H1 (cell line): ENCODE results near the gene SLC25A21. TPM values are rescaled to one million over a fixed set of nuclear protein-coding genes. Genes with fewer than 3 reads are reported as not detected.

Experiments
- CTCF ChIA-PET: fragments of 300-600 bp; sonication (Branson Sonifier 250); formaldehyde crosslinking; loops from one replicate; lab custom pipeline; 2021; ENCODE audit not compliant: partially characterized antibody; lab: Charles Lee
- POLR2A ChIA-PET: fragments of 300-600 bp; sonication (Branson Sonifier 250); formaldehyde crosslinking; loops from one replicate; lab custom pipeline; 2021; ENCODE audit warnings: inconsistent platforms; ENCODE audit not compliant: partially characterized antibody; lab: Charles Lee
- DNase-seq, 2 experiments: peaks; one replicate each; pipeline versions ENCODE4 v3.0.0 to v3.0.0-alpha.2; 2010 to 2022; ENCODE audit warnings: low spot score in 2 of 2, low read depth in 1 of 2, mixed read lengths in 1 of 2
- FAIRE-seq: peaks from 2 replicates; lab custom pipeline; 2011; peaks lifted over from hg19 to GRCh38; lab: Jason Lieb, UNC
- H2AFZ ChIP-seq: 2 replicates; pipeline ENCODE4 v1.8.1; 2012; ENCODE audit warnings: low read length, inconsistent platforms
- H2AK5ac ChIP-seq: 2 replicates; pipeline ENCODE4 v1.6.1; 2013; ENCODE audit warnings: low read depth, low read length
- H2BK120ac ChIP-seq: replicated peaks from 2 replicates; pipeline ENCODE3; 2013; ENCODE audit warnings: low read depth, low read length, inconsistent platforms
- H2BK12ac ChIP-seq: 2 replicates; pipeline ENCODE4 v1.6.1; 2013; ENCODE audit warnings: low read depth, low read length
- H2BK15ac ChIP-seq: 2 replicates; pipeline ENCODE4 v1.6.1; 2013; ENCODE audit warnings: low read length
- H2BK20ac ChIP-seq: 2 replicates; pipeline ENCODE4 v1.6.1; 2013; ENCODE audit warnings: low read length
- H2BK5ac ChIP-seq: 2 replicates; pipeline ENCODE4 v1.6.1; 2013; ENCODE audit warnings: low read depth, low read length
- H3K14ac ChIP-seq: 2 replicates; pipeline ENCODE4 v1.6.1; 2013; ENCODE audit warnings: inconsistent platforms; ENCODE audit not compliant: insufficient read length
- H3K18ac ChIP-seq: 2 replicates; pipeline ENCODE4 v1.6.1; 2013; ENCODE audit warnings: low read length; ENCODE audit errors: extremely low read depth
- H3K23ac ChIP-seq: 2 replicates; pipeline ENCODE4 v1.6.1; 2013; ENCODE audit warnings: inconsistent platforms; ENCODE audit not compliant: insufficient read length
- H3K23me2 ChIP-seq: 2 replicates; pipeline ENCODE4 v1.6.1; 2013; ENCODE audit warnings: low read depth, low read length
- H3K27ac ChIP-seq: 2 replicates; pipeline ENCODE4 v1.6.1; 2011; ENCODE audit warnings: low read depth, low read length, inconsistent platforms
- H3K27me3 ChIP-seq, 4 experiments: replicated peaks in 1 of 4; 1 replicate in 1 of 4; 2 replicates in 3 of 4; pipeline versions ENCODE4 v1.6.1 to v1.8.1; 2011 to 2013; ENCODE audit warnings: low read length in 3 of 4, mild to moderate bottlenecking in 3 of 4, inconsistent platforms in 2 of 4, mixed read lengths in 2 of 4, moderate library complexity in 1 of 4; ENCODE audit not compliant: control insufficient read depth in 3 of 4, insufficient read depth in 3 of 4; ENCODE audit errors: extremely low read depth in 1 of 4
- H3K36me3 ChIP-seq, 4 experiments: 2 replicates each; pipeline versions ENCODE4 v1.6.1 to v1.8.1; 2011 to 2013; ENCODE audit warnings: mild to moderate bottlenecking in 4 of 4, low read length in 3 of 4, moderate library complexity in 2 of 4, control low read depth in 1 of 4, inconsistent platforms in 1 of 4; ENCODE audit not compliant: insufficient read depth in 4 of 4, control insufficient read depth in 2 of 4
- H3K4ac ChIP-seq: replicated peaks from 2 replicates; pipeline ENCODE3; 2013; ENCODE audit warnings: low read length, low read depth, mixed read lengths, inconsistent platforms; ENCODE audit not compliant: insufficient read length
- H3K4me1 ChIP-seq, 4 experiments: replicated peaks in 1 of 4; 1 replicate in 1 of 4; 2 replicates in 3 of 4; pipeline versions ENCODE4 v1.6.1 to v1.8.1; 2011 to 2013; ENCODE audit warnings: low read length in 3 of 4, inconsistent platforms in 2 of 4, mixed read lengths in 1 of 4; ENCODE audit not compliant: insufficient read depth in 4 of 4, control insufficient read depth in 3 of 4
- H3K4me2 ChIP-seq, 2 experiments: 2 replicates each; pipeline versions ENCODE4 v1.6.1 to v1.8.1; 2011 to 2013; ENCODE audit warnings: low read depth in 2 of 2, low read length in 2 of 2, control low read depth in 1 of 2, inconsistent platforms in 1 of 2, mild to moderate bottlenecking in 1 of 2; ENCODE audit not compliant: insufficient read depth in 1 of 2
- H3K4me3 ChIP-seq, 4 experiments: fragments of 200-600, 300-600 bp in 1 of 4; sonication (generic), shearing (Covaris generic), sonication (Bioruptor Twin) in 1 of 4; 2 replicates each; pipeline versions ENCODE4 v1.5.1 to v1.8.1; 2011 to 2016; ENCODE audit warnings: low read length in 4 of 4, low read depth in 3 of 4, control low read depth in 2 of 4, inconsistent platforms in 2 of 4, mild to moderate bottlenecking in 2 of 4, mixed read lengths in 1 of 4, moderate library complexity in 1 of 4; ENCODE audit not compliant: insufficient read depth in 2 of 4; ENCODE audit errors: extremely low read depth in 1 of 4
- H3K56ac ChIP-seq: replicated peaks from 2 replicates; pipeline ENCODE3; 2013; ENCODE audit warnings: low read depth, mild to moderate bottlenecking, mixed read lengths, low read length, inconsistent platforms; ENCODE audit not compliant: insufficient read length
- H3K79me1 ChIP-seq: 2 replicates; pipeline ENCODE4 v1.6.1; 2013; ENCODE audit warnings: low read depth, low read length, control low read depth
- H3K79me2 ChIP-seq, 2 experiments: 2 replicates each; pipeline versions ENCODE4 v1.6.1 to v1.8.1; 2012 to 2013; ENCODE audit warnings: low read length in 2 of 2, mild to moderate bottlenecking in 2 of 2, inconsistent platforms in 1 of 2; ENCODE audit not compliant: insufficient read depth in 2 of 2, control insufficient read depth in 1 of 2
- H3K9ac ChIP-seq, 4 experiments: replicated peaks in 1 of 4; 1 replicate in 1 of 4; 2 replicates in 3 of 4; pipeline versions ENCODE4 v1.6.1 to v1.8.1; 2011 to 2013; ENCODE audit warnings: low read depth in 3 of 4, low read length in 3 of 4, control low read depth in 2 of 4, mild to moderate bottlenecking in 2 of 4, moderate library complexity in 2 of 4, inconsistent platforms in 1 of 4; ENCODE audit errors: extremely low read depth in 1 of 4
- H3K9me3 ChIP-seq, 2 experiments: 2 replicates each; pipeline versions ENCODE4 v1.6.1 to v1.8.1; 2012 to 2013; ENCODE audit warnings: mild to moderate bottlenecking in 2 of 2, moderate library complexity in 2 of 2, control low read depth in 1 of 2, inconsistent platforms in 1 of 2, low read depth in 1 of 2, low read length in 1 of 2, mixed read lengths in 1 of 2; ENCODE audit not compliant: insufficient read depth in 2 of 2
- H4K20me1 ChIP-seq, 2 experiments: replicated peaks in 1 of 2; 2 replicates each; pipeline versions ENCODE3 to v1.8.1; 2011 to 2013; ENCODE audit warnings: inconsistent platforms in 2 of 2, low read length in 2 of 2, mild to moderate bottlenecking in 1 of 2; ENCODE audit not compliant: insufficient read depth in 2 of 2, control insufficient read depth in 1 of 2
- H4K5ac ChIP-seq: 2 replicates; pipeline ENCODE4 v1.6.1; 2013; ENCODE audit warnings: low read length, low read depth, mixed read lengths, inconsistent platforms; ENCODE audit not compliant: insufficient read length
- H4K8ac ChIP-seq: 2 replicates; pipeline ENCODE4 v1.8.0; 2013; ENCODE audit warnings: mild to moderate bottlenecking, moderate library complexity, low read length, inconsistent platforms; ENCODE audit not compliant: insufficient read depth; ENCODE audit errors: extremely low read depth
- H4K91ac ChIP-seq: replicated peaks from 2 replicates; pipeline ENCODE3; 2013; ENCODE audit warnings: low read length, mixed read lengths, inconsistent platforms; ENCODE audit not compliant: insufficient read length
- CBX8 ChIP-seq: fragments of 300-800, 300-1000 bp; sonication (generic); IDR thresholded peaks from 2 replicates; pipeline ENCODE4 v1.7.1; 2016; ENCODE audit warnings: low read depth, low read length, borderline replicate concordance
- CHD1 ChIP-seq: IDR thresholded peaks from 2 replicates; pipeline ENCODE4 v1.6.1; 2012; ENCODE audit warnings: low read depth, low read length, improper control_type of control experiment
- CTBP2 ChIP-seq: IDR thresholded peaks from 2 replicates; pipeline ENCODE4 v1.7.0; 2011; ENCODE audit warnings: borderline replicate concordance, mild to moderate bottlenecking, moderate library complexity, mixed read lengths, low read length; ENCODE audit not compliant: insufficient read depth, insufficient read length
- JUND ChIP-seq: IDR thresholded peaks from 2 replicates; pipeline ENCODE4 v1.6.1; 2011; ENCODE audit warnings: mild to moderate bottlenecking, improper control_type of control experiment, low read length
- POLR2A ChIP-seq, 2 experiments: IDR thresholded peaks; 1 replicate in 1 of 2; 2 replicates in 1 of 2; pipeline ENCODE4 v1.6.1; 2011; ENCODE audit warnings: low read depth in 2 of 2, low read length in 2 of 2, mild to moderate bottlenecking in 2 of 2; ENCODE audit errors: control extremely low read depth in 1 of 2
- RNF2 ChIP-seq: fragments of 200-900, 300-1000 bp; sonication (generic); IDR thresholded peaks from 2 replicates; pipeline ENCODE4 v1.7.1; 2016; ENCODE audit warnings: borderline replicate concordance, low read depth, mild to moderate bottlenecking, antibody characterized with exemption, low read length; ENCODE audit not compliant: poor library complexity, severe bottlenecking; ENCODE audit errors: missing control alignments
- RXRA ChIP-seq: IDR thresholded peaks from 2 replicates; pipeline ENCODE4 v1.6.1; 2011; ENCODE audit warnings: low read depth, mild to moderate bottlenecking, low read length, moderate library complexity; ENCODE audit not compliant: insufficient read depth
- SP1 ChIP-seq: IDR thresholded peaks from 2 replicates; pipeline ENCODE4 v1.6.1; 2011; ENCODE audit warnings: low read depth, low read length
- YY1 ChIP-seq: IDR thresholded peaks from 2 replicates; pipeline ENCODE4 v1.6.1; 2011; ENCODE audit warnings: low read depth, mild to moderate bottlenecking, low read length
- WGBS, 2 experiments: shearing (Covaris generic) in 1 of 2; methylation state at CpG; one replicate each; pipeline versions ENCODE4 v1.1.6 to v1.1.7; 2013 to 2015; ENCODE audit warnings: low lambda C conversion rate in 2 of 2, mixed read lengths in 2 of 2, inconsistent platforms in 1 of 2, low coverage in 1 of 2, missing lambda C conversion rate in 1 of 2; ENCODE audit not compliant: insufficient replicate concordance in 2 of 2, insufficient coverage in 1 of 2, insufficient read length in 1 of 2; ENCODE audit errors: extremely low coverage in 1 of 2, missing lambda C conversion rate in 1 of 2; 5-methylcytosine and 5-hydroxymethylcytosine counted together
- polyA plus RNA-seq, 7 experiments: library from polyadenylated mRNA; depleted of rRNA in 3 of 7; stranded (reverse) in 5 of 7; unstranded in 2 of 7; fragments of >200 nt in 5 of 7; fragments of 200-250 nt in 2 of 7; gene quantifications; 1 replicate in 5 of 7; 2 replicates in 1 of 7; 4 replicates in 1 of 7; pipeline versions ENCODE4 v1.2.1 to v1.2.3, GENCODE V29; 2011 to 2013; ENCODE audit warnings: missing spikeins in 2 of 7, mixed read lengths in 2 of 7
- total RNA-seq: library from RNA; stranded (reverse); fragmentation: NEBNext Ultra II Directional; extraction: Animal tissue kit (Norgen Biotek cat#: 25700); gene quantifications from 2 replicates; pipeline ENCODE4 v1.2.1, GENCODE V29; 2021
- TF ChIP-seq, protein P1 (sequence below): IDR thresholded peaks from 2 replicates; pipeline ENCODE4 v1.6.1; 2012; ENCODE audit warnings: inconsistent platforms
- TF ChIP-seq, protein P2 (sequence below): IDR thresholded peaks from 2 replicates; pipeline ENCODE4 v1.6.1; 2012; ENCODE audit warnings: low read length, inconsistent platforms

The SLC25A21 gene
- total and polyA plus RNA-seq, 2 of the 8 experiments (the other 6 are each of a cell fraction or from before 2014, with no cell fraction given): 6.9 to 15.7 TPM

DNA sequence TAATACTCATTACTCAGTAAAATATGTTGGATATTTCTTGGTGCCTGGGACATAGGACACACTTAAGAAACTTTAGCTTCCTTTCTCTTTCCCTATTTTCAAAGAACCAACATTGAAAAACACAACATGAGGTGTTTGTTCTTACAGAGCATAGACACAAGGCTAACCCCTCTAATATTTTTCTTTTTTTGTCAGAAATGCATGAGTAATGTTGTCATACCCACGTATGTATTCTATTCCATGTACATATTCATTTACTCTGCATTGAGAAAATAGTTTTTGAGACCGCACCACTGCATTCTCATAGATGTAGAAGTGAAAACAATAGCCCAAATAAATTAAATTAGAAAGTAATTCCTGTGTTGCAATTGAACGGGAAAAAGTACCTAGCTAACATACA lies 497.7 kb downstream of the SLC25A21 start:
- no peak overlapping the region for H3K56ac ChIP-seq
- H3K18ac ChIP-seq: no peak overlapping the region
- no peak overlapping the region for H3K9ac ChIP-seq
- no peaks in the 10 kb centered on the region for H3K79me2 ChIP-seq
- no peaks in the 10 kb centered on the region for H3K79me1 ChIP-seq
- no peak overlapping the region for H4K91ac ChIP-seq
- peaks cover 0 to 2% (median 0%) of the 10 kb centered on the region in 4 experiments; a peak in 3 of 7 replicates for H3K27me3 ChIP-seq
- peaks cover 0 to 7% (median 4%) of the 10 kb centered on the region in 4 experiments; a peak in 6 of 7 replicates for H3K4me1 ChIP-seq
- ChIA-PET CTCF (interaction anchor here (0.6 kb wide), 1 partner anchor 24 kb away, joined by 3 read pairs; no protein-coding TSS in a partner anchor), POLR2A (no interaction called here)
- H2AK5ac ChIP-seq: no peak overlapping the region
- DNase-seq (no peak), FAIRE-seq (no peak)
- H2BK20ac ChIP-seq: no peak overlapping the region
- H3K23me2 ChIP-seq: no peaks in the 10 kb centered on the region
- H3K14ac ChIP-seq: no peak overlapping the region
- no peak overlapping the region for H3K4ac ChIP-seq
- no peaks in the 10 kb centered on the region for H4K20me1 ChIP-seq
- no peak overlapping the region for H4K5ac ChIP-seq
- H3K4me3 ChIP-seq: no peak overlapping the region
- H3K9me3 ChIP-seq: no peaks in the 10 kb centered on the region
- no peak overlapping the region for H2BK5ac ChIP-seq
- H3K23ac ChIP-seq: no peak overlapping the region
- H2BK15ac ChIP-seq: no peak overlapping the region
- H4K8ac ChIP-seq: no peak overlapping the region
- 70% methylated on average over 3 of the region's 3 CpGs; no CpG with 5 or more reads in 1 of the 2 experiments for WGBS, 2 experiments
- no peak overlapping the region for H2BK12ac ChIP-seq
- H3K36me3 ChIP-seq: no peaks in the 10 kb centered on the region
- H3K4me2 ChIP-seq: no peak overlapping the region
- H2AFZ ChIP-seq: no peak overlapping the region
- no peak overlapping the region for H3K27ac ChIP-seq
- H2BK120ac ChIP-seq: no peak overlapping the region
- no peak for TF ChIP-seq CHD1
- no peak for TF ChIP-seq SP1
- no peak for TF ChIP-seq RNF2
- TF ChIP-seq CTBP2: no peak
- TF ChIP-seq CBX8: no peak
- TF ChIP-seq, protein P1, sequence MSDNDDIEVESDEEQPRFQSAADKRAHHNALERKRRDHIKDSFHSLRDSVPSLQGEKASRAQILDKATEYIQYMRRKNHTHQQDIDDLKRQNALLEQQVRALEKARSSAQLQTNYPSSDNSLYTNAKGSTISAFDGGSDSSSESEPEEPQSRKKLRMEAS: no peak
- TF ChIP-seq YY1: no peak
- TF ChIP-seq POLR2A (IDR thresholded peaks at IDR 0.05; ENCODE audit: control extremely low read depth in 1 of 2, low read depth in 2 of 2, low read length in 2 of 2): no peak
- TF ChIP-seq, protein P2, sequence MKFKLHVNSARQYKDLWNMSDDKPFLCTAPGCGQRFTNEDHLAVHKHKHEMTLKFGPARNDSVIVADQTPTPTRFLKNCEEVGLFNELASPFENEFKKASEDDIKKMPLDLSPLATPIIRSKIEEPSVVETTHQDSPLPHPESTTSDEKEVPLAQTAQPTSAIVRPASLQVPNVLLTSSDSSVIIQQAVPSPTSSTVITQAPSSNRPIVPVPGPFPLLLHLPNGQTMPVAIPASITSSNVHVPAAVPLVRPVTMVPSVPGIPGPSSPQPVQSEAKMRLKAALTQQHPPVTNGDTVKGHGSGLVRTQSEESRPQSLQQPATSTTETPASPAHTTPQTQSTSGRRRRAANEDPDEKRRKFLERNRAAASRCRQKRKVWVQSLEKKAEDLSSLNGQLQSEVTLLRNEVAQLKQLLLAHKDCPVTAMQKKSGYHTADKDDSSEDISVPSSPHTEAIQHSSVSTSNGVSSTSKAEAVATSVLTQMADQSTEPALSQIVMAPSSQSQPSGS: no peak
- no peak for TF ChIP-seq RXRA
- TF ChIP-seq JUND: no peak
